OCI-LY1 (cell line): ENCODE measurements around the gene LYRM7.

Experiments used
- H2AFZ ChIP-seq: fragments of 200-600 bp; sonication (generic), shearing (Covaris generic); 2 replicates; pipeline ENCODE4 v1.6.0; 2014; ENCODE audit warnings: antibody characterized with exemption, mild to moderate bottlenecking, low read length
- H3F3A ChIP-seq: fragments of 200-600 bp; sonication (generic), shearing (Covaris generic); 2 replicates; pipeline ENCODE4 v1.6.0; 2014; ENCODE audit warnings: mild to moderate bottlenecking, antibody characterized with exemption, low read length, moderate library complexity; ENCODE audit not compliant: insufficient read depth
- H3K27ac ChIP-seq: fragments of 200-600 bp; sonication (generic); 2 replicates; pipeline ENCODE4 v1.5.1; 2014; ENCODE audit warnings: low read length, mixed run types, mild to moderate bottlenecking, low read depth; ENCODE audit not compliant: poor library complexity, severe bottlenecking
- H3K27me3 ChIP-seq: fragments of 200-600 bp; sonication (generic); 2 replicates; pipeline ENCODE4 v1.6.0; 2014; ENCODE audit warnings: antibody characterized with exemption, mild to moderate bottlenecking, low read length, moderate library complexity; ENCODE audit not compliant: insufficient read depth
- H3K36me3 ChIP-seq: fragments of 200-600 bp; sonication (generic); 2 replicates; pipeline ENCODE4 v1.6.1; 2014; ENCODE audit warnings: mild to moderate bottlenecking, antibody characterized with exemption, low read length, moderate library complexity, mixed read lengths; ENCODE audit not compliant: insufficient read depth
- H3K4me1 ChIP-seq: fragments of 200-600 bp; sonication (generic); 2 replicates; pipeline ENCODE4 v1.5.1; 2014; ENCODE audit warnings: mild to moderate bottlenecking, low read length, moderate library complexity; ENCODE audit not compliant: insufficient read depth, severe bottlenecking
- H3K4me2 ChIP-seq: fragments of 200-600 bp; sonication (generic), shearing (Covaris generic); 2 replicates; pipeline ENCODE4 v1.6.1; 2014; ENCODE audit warnings: low read length
- H3K4me3 ChIP-seq: fragments of 200-600 bp; sonication (generic); 2 replicates; pipeline ENCODE4 v1.5.1; 2014; ENCODE audit warnings: low read length, low read depth, mild to moderate bottlenecking, mixed read lengths; ENCODE audit not compliant: poor library complexity, severe bottlenecking
- H3K79me2 ChIP-seq: fragments of 200-600 bp; shearing (Covaris generic); 2 replicates; pipeline ENCODE4 v1.6.1; 2016; ENCODE audit warnings: mixed run types, low read length, mixed read lengths; ENCODE audit not compliant: insufficient read depth
- H3K9ac ChIP-seq: fragments of 200-600 bp; sonication (generic), shearing (Covaris generic); 2 replicates; pipeline ENCODE4 v1.6.1; 2014; ENCODE audit warnings: mild to moderate bottlenecking, low read length, mixed read lengths
- H3K9me2 ChIP-seq: fragments of 200-600 bp; sonication (generic), shearing (Covaris generic); 2 replicates; pipeline ENCODE4 v1.6.1; 2014; ENCODE audit warnings: low read depth, mild to moderate bottlenecking, low read length, mixed read lengths
- H3K9me3 ChIP-seq: fragments of 200-600 bp; shearing (Covaris generic); 2 replicates; pipeline ENCODE4 v1.6.1; 2014; ENCODE audit warnings: low read length, mixed read lengths
- H4K20me1 ChIP-seq: fragments of 200-600 bp; sonication (generic), shearing (Covaris generic); 2 replicates; pipeline ENCODE4 v1.6.0; 2016; ENCODE audit warnings: mild to moderate bottlenecking, low read length; ENCODE audit not compliant: insufficient read depth
- CTCF ChIP-seq: fragments of 200-600 bp; sonication (generic), shearing (Covaris generic); IDR thresholded peaks from 2 replicates; pipeline ENCODE4 v1.5.1; 2017; ENCODE audit warnings: mild to moderate bottlenecking, antibody characterized with exemption, low read length, moderate library complexity, mixed read lengths
- EZH2 ChIP-seq: fragments of 200-600 bp; sonication (generic), shearing (Covaris generic); IDR thresholded peaks from 2 replicates; pipeline ENCODE4 v1.8.0; 2017; ENCODE audit warnings: borderline replicate concordance, mixed run types, mild to moderate bottlenecking, antibody characterized with exemption, low read length, moderate library complexity, mixed read lengths

Gene LYRM7

GRCh38 chr5:131156385-131156784 is 14.4 kb upstream of the LYRM7 start:
- H4K20me1 ChIP-seq = no peaks in the 10 kb centered on the region
- no peaks in the 10 kb centered on the region for H3K79me2 ChIP-seq
- no peaks in the 10 kb centered on the region; the same call in 1 of the 2 replicates for H3F3A ChIP-seq
- no peaks in the 10 kb centered on the region for H3K9me2 ChIP-seq
- H3K27ac ChIP-seq = no peak overlapping the region
- no peaks in the 10 kb centered on the region for H3K9me3 ChIP-seq
- TF ChIP-seq CTCF (no peak), EZH2 (no peak)
- no peaks in the 10 kb centered on the region for H3K4me1 ChIP-seq
- H3K36me3 ChIP-seq = peaks cover 37% of the 10 kb centered on the region
- H3K27me3 ChIP-seq = no peaks in the 10 kb centered on the region
- H2AFZ ChIP-seq = no peak overlapping the region
- no peak overlapping the region for H3K4me3 ChIP-seq
- no peak overlapping the region for H3K4me2 ChIP-seq
- no peak overlapping the region for H3K9ac ChIP-seq

GRCh38 chr5:131156957-131157356 is 13.8 kb upstream of the LYRM7 start:
- no peak overlapping the region for H3K4me2 ChIP-seq
- no peaks in the 10 kb centered on the region for H3K9me3 ChIP-seq
- H3K4me1 ChIP-seq = peaks cover 1% of the 10 kb centered on the region
- no peaks in the 10 kb centered on the region for H4K20me1 ChIP-seq
- no peak overlapping the region for H3K27ac ChIP-seq
- no peaks in the 10 kb centered on the region; the same call in 1 of the 2 replicates for H3F3A ChIP-seq
- no peak overlapping the region for H3K9ac ChIP-seq
- H2AFZ ChIP-seq = no peak overlapping the region
- no peak overlapping the region for H3K4me3 ChIP-seq
- peaks cover 4% of the 10 kb centered on the region; the same call in 1 of the 2 replicates for H3K79me2 ChIP-seq
- H3K9me2 ChIP-seq = no peaks in the 10 kb centered on the region
- H3K36me3 ChIP-seq = peaks cover 43% of the 10 kb centered on the region
- TF ChIP-seq CTCF (no peak), EZH2 (no peak)
- H3K27me3 ChIP-seq = no peaks in the 10 kb centered on the region

GRCh38 chr5:131160134-131160533 is 10.6 kb upstream of the LYRM7 start:
- peaks cover 32% of the 10 kb centered on the region for H3K79me2 ChIP-seq
- no peak overlapping the region for H2AFZ ChIP-seq
- no peak overlapping the region for H3K27ac ChIP-seq
- no peak overlapping the region for H3K9ac ChIP-seq
- no peaks in the 10 kb centered on the region for H3K27me3 ChIP-seq
- no peak overlapping the region for H3K4me2 ChIP-seq
- no peak for TF ChIP-seq CTCF
- TF ChIP-seq EZH2 = no peak
- H3K4me3 ChIP-seq = no peak overlapping the region
- H4K20me1 ChIP-seq = no peaks in the 10 kb centered on the region
- H3K36me3 ChIP-seq = peaks cover 60% of the 10 kb centered on the region
- no peaks in the 10 kb centered on the region for H3K9me2 ChIP-seq
- H3K9me3 ChIP-seq = no peaks in the 10 kb centered on the region
- H3K4me1 ChIP-seq = peaks cover 14% of the 10 kb centered on the region
- H3F3A ChIP-seq = no peaks in the 10 kb centered on the region; the same call in 1 of the 2 replicates
